Brain microvascular endothelial cell (primary cell): Measurements from ENCODE around the gene C16orf74.

ENCODE experiments used
- DNase-seq: peaks from one replicate; pipeline ENCODE4 v3.0.0-alpha.2; 2020
- H3K27ac ChIP-seq: fragments of 250-450 bp; sonication (Bioruptor Pico); 2 replicates; pipeline ENCODE4 v1.5.1; 2020; ENCODE audit warnings: mild to moderate bottlenecking, moderate library complexity
- H3K27me3 ChIP-seq: fragments of 250-450 bp; sonication (Bioruptor Pico); replicated peaks from 2 replicates; pipeline ENCODE4 v1.5.1; 2020; ENCODE audit warnings: mild to moderate bottlenecking
- H3K36me3 ChIP-seq: fragments of 250-450 bp; sonication (Bioruptor Pico); replicated peaks from 2 replicates; pipeline ENCODE4 v1.5.1; 2020; ENCODE audit warnings: mild to moderate bottlenecking
- H3K4me3 ChIP-seq: 2 replicates; pipeline ENCODE4 v1.5.1; 2011; ENCODE audit warnings: low read depth, mild to moderate bottlenecking, control low read depth, low read length, moderate library complexity
- CTCF ChIP-seq: IDR thresholded peaks from 2 replicates; pipeline ENCODE4 v1.5.1; 2011; ENCODE audit warnings: low read depth, mild to moderate bottlenecking, moderate library complexity, low read length, control low read depth, inconsistent platforms; ENCODE audit errors: missing control alignments
- in situ Hi-C: cut with HindIII; loops from 2 replicates; pipeline ENCODE4 v1.10.0; 2017; ENCODE audit warnings: low sequenced_read_pairs, low pct_ligation_motif_present

Gene C16orf74

GRCh38 chr16:85780281-85780680 is 29.4 kb upstream of the C16orf74 start:
- in situ Hi-C loops, result no loop called here
- Histone ChIP-seq H3K4me3 (no peak overlapping the region), H3K27me3 (no peaks in the 10 kb centered on the region), H3K36me3 (peaks cover 36% of the 10 kb centered on the region), H3K27ac (no peak overlapping the region)
- DNase-seq, result no peak
- no peak for TF ChIP-seq CTCF

- no peak for TF ChIP-seq CTCF
- Histone ChIP-seq H3K27ac (no peak overlapping the region), H3K36me3 (peaks cover 31% of the 10 kb centered on the region), H3K4me3 (no peak overlapping the region), H3K27me3 (no peaks in the 10 kb centered on the region)
- DNase-seq, result no peak
- in situ Hi-C loops, result no loop called here
Measured at GRCh38 chr16:85778873-85779272, 28.0 kb upstream of the C16orf74 start.

GRCh38 chr16:85777583-85778310 is 26.9 kb upstream of the C16orf74 start:
- Histone ChIP-seq H3K4me3 (no peak overlapping the region), H3K36me3 (peaks cover 31% of the 10 kb centered on the region), H3K27ac (no peak overlapping the region), H3K27me3 (no peaks in the 10 kb centered on the region)
- no peak for TF ChIP-seq CTCF
- DNase-seq, result no peak
- in situ Hi-C loops, result no loop called here

GRCh38 chr16:85774811-85775210 is 23.9 kb upstream of the C16orf74 start:
- Histone ChIP-seq H3K36me3 (peaks cover 17% of the 10 kb centered on the region), H3K27me3 (no peaks in the 10 kb centered on the region), H3K4me3 (no peak overlapping the region), H3K27ac (no peak overlapping the region)
- no peak for DNase-seq
- TF ChIP-seq CTCF, result no peak
- in situ Hi-C loops, result no loop called here

- Histone ChIP-seq H3K36me3 (peaks cover 12% of the 10 kb centered on the region), H3K27ac (no peak overlapping the region), H3K27me3 (no peaks in the 10 kb centered on the region), H3K4me3 (no peak overlapping the region)
- no peak for TF ChIP-seq CTCF
- in situ Hi-C loops, result no loop called here
- no peak for DNase-seq
Measured at GRCh38 chr16:85774136-85774535, 23.2 kb upstream of the C16orf74 start.

GRCh38 chr16:85773044-85773443 is 22.1 kb upstream of the C16orf74 start:
- in situ Hi-C loops, result no loop called here
- H3K36me3 ChIP-seq, result peaks cover 3% of the 10 kb centered on the region
- TF ChIP-seq CTCF, result no peak
- no peaks in the 10 kb centered on the region for H3K27me3 ChIP-seq
- H3K27ac ChIP-seq, result no peak overlapping the region
- no peak overlapping the region for H3K4me3 ChIP-seq
- DNase-seq, result no peak
